Ecto neural progenitor cell (in vitro differentiated cells): Measurements from ENCODE around the gene ULK1.
A peak's percentile ranks its signal among the peaks of the same experiment; 100 is the strongest.

Experiments used
- DNase-seq: peaks from one replicate; pipeline ENCODE4 v3.0.0-alpha.2; 2018; ENCODE audit warnings: low spot score

ULK1 gene

DNA sequence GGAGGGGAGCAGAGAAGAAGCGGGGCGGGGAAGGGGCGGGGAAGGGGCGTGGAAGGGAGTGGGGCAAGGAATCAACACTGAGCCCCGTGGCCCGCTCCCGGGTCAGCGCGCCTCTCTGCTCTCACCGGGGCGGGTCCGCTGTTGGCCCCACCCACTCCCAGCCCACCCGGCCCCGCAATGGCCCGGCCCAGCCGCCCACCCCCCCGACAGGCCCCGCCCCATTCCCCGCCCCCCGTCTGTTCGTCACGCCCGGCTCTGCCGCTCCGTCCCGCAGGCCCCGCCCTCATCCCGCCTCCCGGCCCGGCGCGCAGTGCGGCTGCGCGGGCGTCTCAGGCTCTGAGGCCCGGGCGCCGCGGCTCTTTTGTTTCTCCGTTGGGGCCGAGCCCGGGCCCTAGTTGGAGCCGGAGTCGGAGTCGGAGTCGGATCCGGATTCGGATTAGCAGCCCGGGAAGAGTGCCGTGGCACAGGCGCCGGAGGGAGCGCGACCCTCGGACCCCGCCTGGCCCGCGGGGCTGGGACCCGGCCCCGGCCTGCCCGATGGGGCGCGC lies at the start of gene ULK1:
Gene ULK1 (plus strand): TSS at position 310 of the 548 bp plus-strand sequence. CDS start 380 bp downstream, outside the sequence.
- DNase-seq: peak; percentile 98

DNA sequence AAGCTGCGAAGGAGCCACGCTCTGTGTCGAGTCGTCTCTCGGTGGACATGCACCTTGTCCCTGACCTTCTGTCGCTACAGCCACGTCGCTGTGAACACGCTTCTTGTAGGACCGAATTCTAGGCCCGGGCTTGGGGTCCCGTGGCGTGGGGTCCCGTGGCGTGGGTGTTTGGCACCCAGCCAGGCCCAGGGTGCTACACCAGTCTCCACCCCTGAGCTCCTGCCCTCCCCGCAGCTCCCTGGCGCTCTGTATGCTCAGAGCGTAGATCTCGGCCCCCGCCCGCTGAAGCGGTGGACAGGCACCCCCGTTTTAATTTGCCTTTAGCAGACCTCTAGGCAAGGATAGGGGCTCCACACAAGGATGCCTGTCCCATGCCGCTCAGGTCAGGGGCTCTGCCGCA lies 49.8 kb upstream of the ULK1 start:
- no peak for DNase-seq

DNA sequence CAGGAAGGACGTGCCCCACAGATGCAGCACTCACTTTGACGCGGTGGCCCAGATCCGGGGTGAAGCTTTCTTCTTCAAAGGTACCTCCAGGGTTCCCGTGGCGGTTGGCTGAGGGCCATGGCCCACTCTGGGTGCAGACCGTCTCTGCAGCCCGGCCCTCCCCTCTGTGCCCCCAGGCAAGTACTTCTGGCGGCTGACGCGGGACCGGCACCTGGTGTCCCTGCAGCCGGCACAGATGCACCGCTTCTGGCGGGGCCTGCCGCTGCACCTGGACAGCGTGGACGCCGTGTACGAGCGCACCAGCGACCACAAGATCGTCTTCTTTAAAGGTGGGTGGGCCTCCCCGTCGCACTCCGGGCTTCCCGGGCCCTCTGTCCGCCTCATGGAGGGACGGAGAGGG lies 49.3 kb upstream of the ULK1 start:
- DNase-seq: no peak

DNA sequence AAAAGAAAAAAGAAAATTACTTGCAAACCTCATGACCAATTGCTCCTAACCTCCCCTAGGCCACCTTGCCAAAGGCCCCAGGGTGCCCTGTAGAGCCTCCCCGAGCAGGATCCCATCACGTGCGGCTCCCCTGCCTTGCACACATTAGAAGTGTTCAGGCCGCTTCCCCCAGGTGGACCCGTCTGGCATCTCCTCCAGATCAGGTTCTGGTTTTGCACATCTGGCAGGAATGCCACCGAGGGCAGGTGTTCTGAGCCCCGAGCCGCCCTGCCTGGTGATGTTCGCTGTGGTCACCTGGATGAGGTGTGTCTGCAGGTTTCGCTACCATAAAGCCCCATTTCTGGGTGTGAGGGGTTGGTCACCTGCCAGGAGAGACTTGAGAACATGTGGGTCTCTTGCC lies 47.0 kb upstream of the ULK1 start:
- no peak for DNase-seq

DNA sequence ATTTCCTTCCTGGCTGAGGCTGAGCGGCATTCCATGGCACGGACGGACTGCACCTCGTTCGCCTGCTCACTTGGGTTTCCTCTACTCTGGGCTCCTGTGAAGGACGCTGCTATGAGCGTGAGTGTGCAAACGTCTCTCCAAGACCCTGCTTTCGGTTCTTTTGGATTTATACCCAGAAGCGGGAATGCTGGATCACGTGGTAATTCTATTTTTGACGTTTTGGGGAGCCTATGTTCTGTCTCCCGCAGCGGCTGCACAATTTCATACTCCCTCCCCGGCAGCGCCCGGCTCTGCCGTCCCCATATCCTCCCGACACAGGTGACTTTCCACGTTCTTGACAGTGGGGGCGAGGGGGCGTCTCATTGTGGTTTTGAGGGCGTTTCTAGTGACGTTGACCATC lies 45.7 kb upstream of the ULK1 start:
- no peak for DNase-seq

DNA sequence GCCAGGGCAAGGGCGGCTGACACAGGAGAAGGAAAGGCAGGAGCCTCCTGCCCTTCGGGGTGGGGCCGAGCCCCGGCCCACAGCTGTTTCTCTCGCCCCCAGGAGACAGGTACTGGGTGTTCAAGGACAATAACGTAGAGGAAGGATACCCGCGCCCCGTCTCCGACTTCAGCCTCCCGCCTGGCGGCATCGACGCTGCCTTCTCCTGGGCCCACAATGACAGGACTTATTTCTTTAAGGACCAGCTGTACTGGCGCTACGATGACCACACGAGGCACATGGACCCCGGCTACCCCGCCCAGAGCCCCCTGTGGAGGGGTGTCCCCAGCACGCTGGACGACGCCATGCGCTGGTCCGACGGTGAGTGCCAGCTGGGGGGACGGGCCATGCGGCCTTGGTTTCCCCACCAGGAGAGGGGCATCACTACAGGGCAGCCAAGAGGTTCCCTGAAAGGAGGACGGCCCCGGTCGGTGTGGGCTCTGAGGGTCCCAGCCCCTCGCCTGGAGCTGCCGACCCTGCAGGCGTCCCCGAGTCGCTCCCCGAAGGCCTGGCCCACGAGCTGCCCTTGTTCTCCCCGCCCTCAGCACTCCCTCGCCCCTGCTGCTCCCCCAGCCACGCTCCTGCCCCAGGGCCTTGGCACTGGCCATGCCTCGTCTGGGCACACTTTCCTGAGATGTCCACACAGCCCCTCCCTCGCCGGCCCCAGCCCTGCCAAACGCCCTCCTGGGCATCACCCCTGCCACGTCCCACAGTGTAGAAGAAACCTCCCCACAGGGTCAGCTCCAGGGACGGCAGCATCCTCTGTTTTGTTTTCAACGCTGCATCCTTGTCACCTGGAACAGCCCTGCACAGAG lies 44.5 kb upstream of the ULK1 start:
- DNase-seq: no peak

DNA sequence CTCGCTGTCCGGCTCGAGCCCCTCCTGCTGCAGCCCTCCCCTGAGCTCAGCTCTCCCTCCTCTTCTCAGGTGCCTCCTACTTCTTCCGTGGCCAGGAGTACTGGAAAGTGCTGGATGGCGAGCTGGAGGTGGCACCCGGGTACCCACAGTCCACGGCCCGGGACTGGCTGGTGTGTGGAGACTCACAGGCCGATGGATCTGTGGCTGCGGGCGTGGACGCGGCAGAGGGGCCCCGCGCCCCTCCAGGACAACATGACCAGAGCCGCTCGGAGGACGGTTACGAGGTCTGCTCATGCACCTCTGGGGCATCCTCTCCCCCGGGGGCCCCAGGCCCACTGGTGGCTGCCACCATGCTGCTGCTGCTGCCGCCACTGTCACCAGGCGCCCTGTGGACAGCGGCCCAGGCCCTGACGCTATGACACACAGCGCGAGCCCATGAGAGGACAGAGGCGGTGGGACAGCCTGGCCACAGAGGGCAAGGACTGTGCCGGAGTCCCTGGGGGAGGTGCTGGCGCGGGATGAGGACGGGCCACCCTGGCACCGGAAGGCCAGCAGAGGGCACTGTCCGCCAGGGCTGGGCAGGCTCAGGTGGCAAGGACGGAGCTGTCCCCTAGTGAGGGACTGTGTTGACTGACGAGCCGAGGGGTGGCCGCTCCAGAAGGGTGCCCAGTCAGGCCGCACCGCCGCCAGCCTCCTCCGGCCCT lies 43.4 kb upstream of the ULK1 start:
- peak; percentile 81 for DNase-seq

DNA sequence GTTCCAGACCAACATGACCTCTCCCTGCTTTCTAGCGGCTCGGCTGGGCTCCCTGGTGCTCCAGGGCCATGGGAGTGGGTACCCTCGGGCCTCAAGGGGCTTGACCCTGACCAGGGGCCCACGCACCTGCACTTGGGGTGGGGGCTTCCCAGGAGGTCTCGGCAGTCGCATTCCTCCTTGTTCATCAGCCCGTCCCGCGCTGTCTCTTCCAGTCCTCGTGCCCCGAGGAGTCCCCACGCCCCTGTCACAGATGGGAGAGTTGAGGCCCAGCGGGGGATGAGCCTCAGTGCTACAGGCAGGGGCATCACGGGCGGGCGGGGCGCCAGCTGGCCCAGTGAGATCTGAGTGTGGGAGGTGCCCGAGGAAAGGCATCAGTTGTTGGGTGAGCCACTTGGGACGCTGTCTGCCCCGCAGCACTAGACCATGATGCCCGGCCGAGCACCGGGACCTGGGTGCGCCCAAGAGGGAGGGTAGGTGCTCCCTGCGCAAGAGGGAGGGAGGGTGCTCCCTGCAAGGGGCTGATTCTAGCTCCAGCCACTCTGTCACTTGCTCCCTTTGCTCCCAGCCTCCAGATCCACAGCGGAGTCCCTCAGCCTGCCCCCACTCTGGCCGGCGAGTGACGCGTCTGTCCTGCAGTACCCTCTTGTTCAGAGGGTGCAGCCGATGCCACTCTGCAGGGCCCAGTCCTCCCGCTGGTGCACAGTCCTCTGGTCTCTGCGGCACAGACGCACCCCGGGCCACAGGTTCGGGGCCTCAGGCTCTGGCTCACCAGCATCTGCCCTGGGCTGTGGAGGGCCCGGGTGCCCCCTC lies 42.5 kb upstream of the ULK1 start:
- DNase-seq: no peak

DNA sequence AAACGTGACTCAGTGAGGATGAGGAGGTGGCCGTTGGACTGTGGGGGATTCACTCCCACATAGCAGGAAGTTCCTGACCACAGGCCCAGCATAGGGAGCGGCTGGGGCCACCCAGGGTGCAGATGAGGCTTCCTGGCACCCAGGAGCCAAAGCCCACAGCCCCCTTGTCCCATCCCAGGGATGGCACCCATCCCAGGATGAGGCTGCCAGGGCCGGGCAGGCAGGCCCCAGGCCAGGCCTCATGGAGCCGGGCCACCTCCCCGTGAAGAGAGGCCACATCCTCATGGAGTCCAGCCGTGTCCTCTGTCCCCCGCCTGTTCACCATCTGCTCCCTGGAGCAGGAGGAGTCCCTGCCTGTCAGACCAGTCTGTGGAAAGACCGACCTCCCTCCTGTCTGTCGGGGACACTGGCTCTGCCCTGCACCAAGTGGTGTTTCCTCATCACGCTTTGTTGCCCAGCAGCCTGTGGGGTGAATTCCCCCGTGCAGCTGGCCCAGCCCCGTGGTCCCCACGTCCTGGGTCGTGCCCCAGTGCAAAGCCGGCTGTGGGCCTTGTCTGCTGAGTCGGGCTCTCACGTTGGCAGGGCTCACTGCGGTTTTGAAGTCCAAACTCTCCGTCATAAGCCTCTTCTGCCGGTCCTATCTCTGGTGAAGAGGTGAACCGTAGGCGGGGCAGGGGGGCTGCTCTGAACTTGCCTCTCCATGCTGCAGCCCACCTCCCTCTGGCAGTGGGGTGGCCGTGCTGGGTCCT lies 41.7 kb upstream of the ULK1 start:
- no peak for DNase-seq

DNA sequence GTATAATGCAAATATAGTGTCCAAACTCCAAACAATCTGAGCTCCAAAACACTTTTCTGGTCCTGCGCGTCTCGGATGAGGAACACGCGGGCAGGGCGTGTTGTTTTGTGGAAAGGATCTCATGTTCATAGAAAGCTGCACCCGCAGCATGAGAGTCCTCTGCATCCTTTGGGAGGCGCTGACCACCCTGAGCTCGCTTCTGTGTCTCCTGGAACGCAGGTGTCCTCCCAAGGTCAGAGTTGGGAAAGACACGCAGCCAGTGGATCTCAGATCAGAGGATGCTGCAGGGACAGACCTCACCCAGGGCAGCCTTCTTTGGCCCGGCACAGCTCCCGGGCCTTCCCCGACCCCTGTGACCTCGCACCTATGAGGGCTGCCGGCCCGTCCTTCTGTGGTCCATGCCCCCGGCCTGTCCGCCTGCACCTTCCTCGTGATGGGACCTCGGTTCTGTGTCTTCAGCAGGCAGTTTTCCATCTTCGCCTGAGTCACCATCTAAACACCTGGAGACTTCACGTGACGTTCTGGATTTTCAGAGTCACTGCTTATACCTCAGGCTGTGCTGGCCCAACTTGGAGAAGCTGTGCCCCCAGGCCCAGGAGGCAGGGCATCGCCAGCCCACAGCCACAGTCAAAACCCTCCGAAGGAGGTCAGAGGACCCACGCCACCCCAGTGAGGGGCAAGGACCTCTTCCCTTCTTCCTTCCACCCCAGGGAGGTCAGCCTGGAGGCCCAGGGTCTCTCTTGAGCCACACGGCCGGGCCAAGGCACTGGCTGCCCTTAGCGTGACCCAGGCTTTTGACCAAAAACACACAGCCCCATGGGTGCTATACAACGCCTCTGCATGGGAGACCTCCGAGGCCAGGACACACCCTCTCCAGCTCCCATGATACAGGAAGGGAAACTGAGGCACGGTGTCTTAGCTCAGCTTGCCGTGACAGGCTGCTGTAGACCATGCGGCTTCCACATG lies 40.3 kb upstream of the ULK1 start:
- DNase-seq: peak; percentile 46

DNA sequence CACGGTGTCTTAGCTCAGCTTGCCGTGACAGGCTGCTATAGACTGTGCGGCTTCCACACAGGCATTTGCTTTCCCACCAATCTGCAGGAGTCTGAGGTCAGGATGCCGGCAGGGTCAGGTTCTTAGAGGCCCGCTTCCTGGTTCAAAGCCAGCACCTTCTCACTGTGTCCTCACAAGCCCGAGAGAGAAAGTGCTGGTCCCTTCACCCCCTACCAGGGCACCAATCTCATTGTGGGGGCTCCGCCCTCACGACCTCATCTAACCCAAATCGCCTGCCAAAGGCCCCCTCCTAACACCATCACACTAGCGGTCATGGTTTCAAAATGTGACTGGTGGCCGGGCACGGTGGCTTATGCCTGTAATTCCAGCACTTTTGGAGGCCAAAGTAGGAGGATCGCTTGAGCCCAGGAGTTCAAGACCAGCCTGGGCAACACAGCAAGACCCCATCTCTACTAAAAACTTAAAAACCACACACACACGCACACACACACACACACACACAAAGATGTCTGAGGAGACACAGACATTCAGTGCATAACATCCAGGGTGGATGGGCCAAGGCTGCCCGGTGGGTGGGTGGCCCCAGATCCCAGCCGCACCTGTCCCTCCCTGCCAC lies 39.5 kb upstream of the ULK1 start:
- peak; percentile 49 for DNase-seq

DNA sequence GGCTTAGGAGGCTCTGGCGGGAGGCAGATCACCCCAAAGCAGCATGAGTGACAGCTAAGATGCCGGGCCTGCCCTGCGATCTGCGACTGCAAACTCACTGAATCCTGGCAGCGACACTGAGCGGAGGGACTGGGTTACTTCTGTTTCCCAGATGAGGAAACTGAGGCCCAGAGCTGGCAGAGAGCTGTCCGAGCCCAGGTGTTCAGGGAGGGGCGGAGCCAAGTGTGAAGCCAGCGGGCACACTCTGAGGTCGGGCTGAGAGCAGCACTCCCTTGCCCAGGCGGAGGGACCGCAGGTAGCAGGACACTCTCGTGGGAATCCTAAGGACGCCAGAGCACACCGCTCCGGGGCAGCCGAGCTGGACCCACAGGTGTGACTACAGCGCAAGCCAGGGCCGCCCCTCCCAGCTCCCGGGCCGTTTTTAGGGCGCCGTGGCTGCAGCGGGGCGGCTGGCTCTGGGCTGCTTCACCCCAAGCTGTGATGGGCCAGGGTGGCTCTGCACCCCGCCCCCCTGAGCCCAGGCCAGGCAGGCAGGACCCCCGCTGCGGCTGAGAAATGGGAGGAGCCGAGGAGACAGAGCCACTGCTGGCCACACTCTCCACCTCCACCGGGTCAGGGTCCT lies 38.8 kb upstream of the ULK1 start:
- peak; percentile 52 for DNase-seq

DNA sequence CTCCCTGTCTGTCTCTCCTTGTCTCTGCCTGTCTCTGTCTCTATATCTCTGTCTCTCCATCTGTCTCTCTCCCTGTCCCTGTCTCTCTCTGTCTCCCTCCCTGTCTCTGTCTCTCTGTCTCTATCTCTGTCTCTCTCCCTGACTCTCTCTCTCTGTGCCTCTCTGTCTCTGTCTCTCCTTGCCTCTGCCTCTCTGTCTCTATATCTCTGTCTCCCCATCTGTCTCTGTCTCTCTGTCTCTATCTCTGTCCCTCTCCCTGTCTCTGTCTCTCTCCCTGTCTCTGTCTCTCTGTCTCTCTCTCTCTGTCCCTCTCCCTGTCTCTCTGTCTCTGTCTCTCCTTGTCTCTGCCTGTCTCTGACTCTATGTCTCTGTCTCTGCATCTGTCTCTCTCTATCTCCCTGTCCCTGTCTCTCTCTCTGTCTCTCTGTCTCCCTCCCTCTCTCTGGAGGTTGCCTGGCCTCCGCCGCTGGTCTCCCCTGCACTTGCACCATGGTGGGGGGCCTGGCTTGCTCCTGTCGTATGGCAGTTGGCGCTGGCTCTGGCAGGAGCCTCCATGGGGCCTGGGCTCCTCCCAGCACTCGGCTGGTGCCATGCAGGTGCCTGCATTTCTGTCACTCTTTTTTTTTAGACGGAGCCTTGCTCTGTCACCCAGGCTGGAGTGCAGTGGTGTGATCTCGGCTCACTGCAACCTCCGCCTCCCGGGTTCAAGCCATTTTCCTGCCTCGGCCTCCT lies 37.9 kb upstream of the ULK1 start:
- no peak for DNase-seq

DNA sequence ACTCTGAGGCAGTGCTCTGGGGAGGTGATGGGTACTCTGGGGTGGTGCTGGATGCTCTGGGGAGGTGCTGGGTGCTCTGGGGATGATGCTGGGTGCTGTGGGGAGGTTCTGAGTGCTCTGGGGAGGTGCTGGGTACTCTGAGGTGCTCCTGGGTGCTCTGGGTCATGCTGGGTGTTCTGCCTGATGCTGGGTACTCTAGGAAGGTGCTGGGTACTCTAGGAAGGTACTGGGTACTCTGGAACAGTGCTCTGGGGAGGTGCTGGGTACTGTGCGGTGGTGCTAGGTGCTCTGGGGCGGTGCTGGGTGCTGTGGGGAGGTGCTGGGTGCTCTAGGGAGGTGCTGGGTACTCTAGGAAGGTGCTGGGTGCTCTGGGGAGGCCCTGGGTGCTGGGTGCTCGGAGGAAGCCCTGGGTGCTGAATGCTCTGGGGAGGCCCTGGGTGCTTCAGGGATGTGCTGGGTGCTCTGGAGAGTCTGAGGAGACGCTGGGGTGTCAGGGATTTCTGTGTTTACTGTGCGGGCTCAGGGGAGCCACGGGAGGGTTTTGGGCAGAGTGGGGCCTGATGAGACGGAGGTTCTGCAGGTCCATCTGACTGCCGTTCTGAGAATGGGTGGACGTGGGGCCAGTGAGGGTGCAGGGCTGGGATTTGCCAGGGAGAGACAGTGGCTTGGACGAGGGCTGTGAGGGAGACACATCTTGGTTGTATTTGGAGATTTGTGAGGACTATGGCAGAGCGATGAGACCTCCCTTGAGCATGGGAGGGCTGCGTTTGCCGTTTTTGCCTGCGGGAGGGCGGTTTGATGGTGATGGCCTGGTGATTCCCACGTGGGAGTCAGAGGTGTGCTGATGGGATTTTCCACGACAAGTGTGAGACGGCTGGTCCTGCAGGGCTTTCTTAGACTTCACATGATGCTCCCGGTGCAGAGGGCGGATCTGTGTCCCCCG lies 36.2 kb upstream of the ULK1 start:
- peak; percentile 46 for DNase-seq

DNA sequence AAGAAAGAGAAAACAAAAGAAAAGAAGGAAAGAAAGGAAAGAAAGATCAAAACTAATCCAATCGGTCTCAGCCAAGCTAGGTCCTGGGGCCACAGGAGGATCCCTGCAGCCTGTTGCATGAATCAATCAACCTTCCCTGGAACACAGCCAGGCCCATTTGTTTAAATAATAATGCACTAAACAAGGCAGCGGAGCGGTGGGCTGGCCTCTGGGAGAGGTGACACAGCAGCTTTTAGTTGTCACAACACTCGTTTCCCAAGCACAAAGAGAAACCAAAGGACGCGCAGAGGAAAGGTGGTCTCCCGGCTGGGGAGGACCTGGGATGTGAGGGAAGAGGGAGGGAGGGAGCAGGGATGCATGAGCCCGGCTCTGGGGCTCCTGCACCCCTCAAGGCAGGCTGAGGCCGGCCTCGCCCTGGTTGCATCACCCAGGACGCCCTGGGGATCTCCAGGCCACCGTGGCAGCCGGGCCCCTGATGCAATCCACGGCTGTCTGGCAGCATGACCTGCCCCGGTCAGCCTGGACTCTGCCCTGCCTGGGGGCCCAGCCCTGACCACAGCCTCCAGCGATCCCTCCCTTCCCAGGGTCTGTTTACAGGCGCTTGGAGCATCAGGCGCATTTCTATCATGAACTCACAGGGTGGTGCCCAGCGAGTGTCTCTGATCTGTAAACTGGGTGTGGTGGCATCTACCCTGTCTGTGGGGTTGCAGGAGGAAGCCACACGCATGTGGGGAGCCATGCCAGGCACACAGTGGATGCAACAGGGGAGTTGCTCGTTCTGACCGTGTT lies 33.8 kb upstream of the ULK1 start:
- peak; percentile 73 for DNase-seq

DNA sequence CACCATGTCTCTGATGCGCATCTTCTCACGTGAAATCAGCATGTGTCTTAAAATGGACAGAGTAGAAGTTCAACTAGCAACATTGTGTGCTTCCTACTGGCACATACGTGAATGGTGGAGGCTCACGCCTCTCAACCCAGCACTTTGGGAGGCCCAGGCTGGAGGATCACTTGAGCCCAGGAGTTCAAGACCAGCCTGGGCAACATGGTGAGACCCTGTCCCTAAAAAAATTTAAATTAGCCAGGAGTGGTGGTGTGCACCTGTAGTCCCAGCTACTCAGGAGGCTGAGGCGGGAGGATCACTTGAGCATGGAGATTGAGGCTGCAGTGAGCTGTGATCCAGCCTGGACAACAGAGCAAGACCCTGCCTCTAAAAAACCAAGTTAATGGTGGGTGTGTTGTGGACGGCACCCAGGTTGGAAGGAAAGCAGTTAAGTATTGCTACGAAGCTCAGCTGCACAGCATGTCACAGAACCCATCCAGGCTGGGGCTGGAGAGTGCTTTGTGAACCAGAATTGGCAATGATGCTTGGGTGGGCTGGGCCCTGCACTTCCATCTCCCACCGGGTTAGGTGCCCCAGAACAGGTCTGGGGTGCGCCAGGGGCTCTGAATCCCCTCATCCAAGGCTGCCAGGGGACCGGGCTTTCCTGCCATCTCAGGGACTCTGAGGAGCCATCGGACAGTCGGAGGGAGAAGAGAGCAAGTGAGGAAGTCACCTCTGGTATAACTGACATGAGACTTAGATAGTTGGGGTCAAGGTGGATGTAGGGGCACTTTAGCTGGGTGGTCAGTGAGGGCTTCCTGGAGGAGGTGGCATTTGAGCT lies 33.0 kb upstream of the ULK1 start:
- peak; percentile 46 for DNase-seq
